GM19452 (cell line): Measurements from ENCODE around the gene NME3.
"Not testable (repeated sequence)": the region's sequence is repeated elsewhere in the genome, so short reads cannot be mapped to it uniquely, and the experiment has no call there.

Source experiments
- ATAC-seq: cut with Tn5 transposase; IDR thresholded peaks from one replicate; pipeline ENCODE4 v1.9.1; 2021; ENCODE audit not compliant: unreplicated experiment

The NME3 gene

DNA sequence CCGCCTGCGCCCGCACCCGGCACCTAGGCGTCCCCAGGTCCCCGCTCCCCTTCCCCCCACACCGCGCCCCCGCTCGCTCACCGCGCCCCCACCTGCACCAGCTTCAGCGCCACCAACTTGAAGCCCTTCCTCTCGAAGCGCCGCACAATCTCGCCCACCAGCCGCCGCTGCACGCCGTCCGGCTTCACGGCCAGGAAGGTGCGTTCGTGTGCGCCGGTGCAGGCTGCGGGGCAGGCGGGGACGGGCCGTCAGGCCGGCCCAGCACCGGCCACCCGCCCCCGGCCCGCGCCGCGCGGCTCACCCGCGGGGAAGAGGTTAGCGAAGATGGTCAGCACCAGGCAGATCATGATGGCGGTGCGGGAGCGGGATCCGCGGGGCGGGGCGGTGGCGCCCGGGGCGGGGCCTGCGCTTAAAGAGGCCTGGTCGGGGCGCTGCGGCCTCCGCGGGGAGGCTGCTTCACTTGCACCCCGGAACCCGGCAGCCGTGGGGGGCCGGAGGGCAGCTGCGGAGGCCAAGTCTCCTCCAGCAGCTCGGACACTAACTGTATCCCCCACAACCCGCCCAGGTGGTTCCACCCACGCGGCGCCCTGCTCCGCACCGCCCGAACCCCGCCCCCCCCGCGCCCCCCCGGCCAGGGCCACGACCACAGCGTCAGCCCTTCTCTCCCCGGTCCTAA is at the start of gene NME3:
Gene NME3 (minus strand): TSS at position 356 of the 676 bp plus-strand sequence. CDS start 9 bp downstream, at position 347.
- no peak for ATAC-seq

GRCh38 chr16:1820946-1821290 is 49.6 kb upstream of the NME3 start:
- ATAC-seq, result no peak

DNA sequence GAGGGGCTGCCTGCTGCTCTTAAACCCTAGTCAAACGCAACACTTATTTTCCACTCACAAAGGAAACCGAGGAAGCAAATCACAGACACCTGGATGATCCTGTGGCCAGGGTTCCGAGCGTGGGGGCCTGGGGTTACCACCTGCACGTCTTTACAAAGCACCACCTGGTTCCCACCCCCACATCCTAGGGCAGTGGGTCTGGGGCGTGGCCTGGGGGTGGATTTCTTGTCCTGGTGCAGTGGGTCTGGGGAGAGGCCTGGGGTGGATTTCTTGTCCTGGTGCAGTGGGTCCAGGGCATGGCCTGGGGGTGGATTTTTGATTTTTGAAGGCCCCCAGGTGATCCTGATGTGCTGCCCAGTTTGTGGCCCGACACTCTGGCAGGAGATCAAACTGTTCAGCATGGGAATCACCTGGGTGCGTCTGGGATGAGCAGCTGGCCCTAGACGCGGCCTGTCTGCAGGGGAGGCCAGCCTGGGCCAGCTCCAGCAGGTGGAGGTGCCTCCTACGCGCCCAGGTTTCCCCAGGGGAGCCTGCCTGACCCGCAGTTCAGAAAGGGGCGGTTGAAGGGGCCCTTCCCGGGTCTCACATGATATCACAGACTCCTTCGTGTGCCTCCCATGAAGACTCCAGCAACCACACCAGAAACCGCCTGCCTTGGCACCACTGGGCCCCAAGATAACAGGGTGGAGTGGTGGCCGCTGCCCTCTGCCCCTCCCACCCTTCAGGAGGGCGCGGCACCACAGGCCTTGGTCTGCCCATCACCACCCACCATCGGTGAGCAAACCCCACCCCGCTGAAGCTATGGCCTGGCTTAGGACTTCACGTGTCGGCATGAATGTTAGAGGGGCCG is 49.0 kb upstream of the NME3 start:
- no peak for ATAC-seq

DNA sequence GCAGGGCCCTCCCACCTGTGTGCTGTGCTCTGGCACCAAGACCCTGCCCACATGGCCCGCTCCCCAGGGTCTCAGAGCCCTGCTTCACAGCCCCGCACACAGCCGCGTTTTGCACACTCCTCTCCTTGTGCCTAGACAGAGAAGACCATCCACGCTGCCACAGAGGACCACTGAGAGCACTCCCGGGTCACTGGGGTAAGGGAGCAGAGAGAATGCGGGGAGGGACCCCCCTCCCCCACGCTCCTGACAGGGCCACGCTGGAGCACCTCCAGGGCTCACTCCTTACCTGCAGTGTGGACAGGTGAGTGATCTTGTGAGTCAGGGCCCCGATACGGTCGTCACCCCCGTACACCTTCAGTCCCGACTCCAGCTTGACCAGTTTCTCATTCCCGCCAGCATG is 48.3 kb upstream of the NME3 start:
- ATAC-seq, result no peak

GRCh38 chr16:1818873-1819525 is 47.7 kb upstream of the NME3 start:
- ATAC-seq, result no peak

DNA sequence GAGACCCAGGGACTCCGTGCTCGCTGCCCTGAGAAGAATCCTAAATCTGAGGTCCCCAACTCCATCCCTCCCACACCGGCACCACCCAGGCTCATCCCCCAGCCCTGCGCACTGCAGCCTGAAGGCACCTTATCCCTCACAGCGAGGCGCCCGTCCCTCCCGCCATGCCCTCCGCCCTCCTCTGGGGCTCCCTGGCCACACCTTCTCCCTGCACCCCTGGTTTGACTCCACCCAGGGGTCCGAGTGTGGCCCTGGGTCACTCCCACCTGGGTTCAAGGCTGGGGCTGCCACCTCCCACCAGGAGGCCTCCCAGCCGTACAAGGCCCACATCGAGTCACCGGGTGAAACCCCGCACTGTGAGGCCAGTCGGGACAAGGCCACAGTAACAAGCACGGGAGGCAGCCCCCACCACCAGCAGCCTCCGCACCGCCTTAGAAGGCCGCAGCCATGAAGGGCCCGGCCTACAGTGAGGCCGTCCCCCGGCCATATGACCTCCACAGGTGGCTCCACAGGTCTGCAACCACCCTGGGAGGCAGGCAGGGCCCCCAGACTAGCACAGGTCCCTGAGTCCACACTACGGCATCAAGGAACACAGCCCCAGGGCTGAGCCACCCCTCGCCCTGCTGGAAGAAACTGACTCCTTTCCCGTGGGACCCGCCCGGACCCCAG is 47.0 kb upstream of the NME3 start:
- ATAC-seq, result no peak

- no peak for ATAC-seq
These were observed 46.4 kb upstream of the NME3 start for GRCh38 chr16:1817716-1818115.

- ATAC-seq, result no peak
These were observed 45.9 kb upstream of the NME3 start for GRCh38 chr16:1817276-1817589.

- ATAC-seq, result no peak
These were observed 45.3 kb upstream of the NME3 start for GRCh38 chr16:1816396-1817275.

DNA sequence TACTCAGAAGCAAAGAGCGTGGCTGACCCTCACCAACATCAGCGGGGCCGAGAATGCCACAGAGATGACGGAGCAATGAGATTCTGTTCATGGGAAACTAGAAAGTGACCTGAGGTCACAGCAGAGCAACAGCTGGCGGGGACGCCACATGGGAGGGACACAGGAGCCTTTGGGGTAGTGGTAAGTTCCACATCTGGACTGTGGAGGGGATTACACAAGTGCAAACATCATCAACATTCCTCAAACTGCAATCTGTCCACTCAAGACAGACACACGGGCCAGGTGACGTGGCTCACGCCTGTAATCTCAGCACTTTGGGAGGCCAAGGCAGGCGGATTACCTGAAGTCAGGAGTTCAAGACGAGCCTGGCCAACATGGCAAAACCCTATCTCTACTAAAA is 44.1 kb upstream of the NME3 start:
- ATAC-seq, result no peak

DNA sequence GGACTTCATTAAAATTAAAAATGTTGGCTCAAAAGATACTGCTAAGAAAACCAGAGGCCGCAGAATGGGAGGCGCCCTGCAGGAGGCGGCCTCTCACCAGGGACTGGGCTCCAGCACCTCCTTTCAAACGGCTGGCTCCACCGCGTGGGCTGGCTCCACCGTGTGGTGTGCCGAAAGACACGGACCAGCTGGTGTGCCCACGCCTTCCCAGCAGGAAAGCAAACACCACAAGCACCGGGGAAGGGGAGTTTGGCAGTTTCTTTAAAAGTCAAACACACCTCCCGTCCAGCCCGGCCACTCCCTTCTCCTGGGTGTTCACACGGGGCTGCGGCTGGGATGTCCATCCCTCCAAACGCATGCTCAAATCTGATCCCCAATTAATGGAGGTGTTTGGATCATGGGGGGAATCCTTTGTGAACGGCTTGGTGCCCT is 41.4 kb upstream of the NME3 start:
- no peak for ATAC-seq

- no peak for ATAC-seq
These were observed 39.2 kb upstream of the NME3 start for GRCh38 chr16:1810536-1810935.

GRCh38 chr16:1810106-1810505 is 38.8 kb upstream of the NME3 start:
- ATAC-seq, result no peak

- ATAC-seq, result no peak
These were observed 38.0 kb upstream of the NME3 start for GRCh38 chr16:1809281-1809801.

DNA sequence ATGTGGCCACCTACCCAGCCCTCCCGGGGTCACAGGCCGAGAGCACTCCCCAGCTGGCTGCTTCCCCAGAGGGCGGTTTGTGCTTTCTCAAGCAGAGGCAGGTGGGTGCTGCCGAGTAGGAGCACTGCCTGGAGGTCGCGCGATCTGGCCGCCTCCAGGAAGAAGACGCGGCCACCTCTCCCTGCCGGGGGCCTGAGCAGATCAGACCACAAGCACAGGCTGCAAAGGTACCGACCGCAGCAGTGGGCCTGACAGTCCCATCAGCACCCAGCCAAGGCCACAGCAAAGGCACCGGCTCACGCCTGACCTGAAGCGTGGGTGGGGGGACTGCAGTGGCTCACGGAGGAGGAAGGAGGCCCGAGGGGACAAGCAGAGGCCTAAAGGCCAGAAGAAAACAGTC is 37.3 kb upstream of the NME3 start:
- ATAC-seq, result no peak

GRCh38 chr16:1807626-1808025 is 36.3 kb upstream of the NME3 start:
- no peak for ATAC-seq

DNA sequence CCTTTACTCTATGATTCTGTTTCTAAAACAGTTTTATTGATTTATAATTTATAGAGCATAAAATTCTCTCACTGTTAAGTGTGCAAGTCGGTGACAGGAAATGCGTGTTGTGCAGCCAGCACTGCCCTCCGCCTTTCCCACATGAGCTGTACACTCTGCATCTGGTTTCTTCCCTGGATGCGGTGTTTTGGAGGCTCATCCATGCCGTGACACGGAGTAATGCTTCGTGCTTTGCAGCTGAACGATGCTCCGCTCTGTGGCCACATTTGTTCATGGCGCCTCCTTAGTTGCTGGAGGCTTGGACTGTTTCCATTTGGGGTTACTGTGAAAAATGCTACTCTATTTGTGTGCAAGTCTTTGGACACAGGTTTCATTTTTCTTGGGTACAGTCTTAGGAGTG is 29.4 kb upstream of the NME3 start:
- ATAC-seq, result no peak

DNA sequence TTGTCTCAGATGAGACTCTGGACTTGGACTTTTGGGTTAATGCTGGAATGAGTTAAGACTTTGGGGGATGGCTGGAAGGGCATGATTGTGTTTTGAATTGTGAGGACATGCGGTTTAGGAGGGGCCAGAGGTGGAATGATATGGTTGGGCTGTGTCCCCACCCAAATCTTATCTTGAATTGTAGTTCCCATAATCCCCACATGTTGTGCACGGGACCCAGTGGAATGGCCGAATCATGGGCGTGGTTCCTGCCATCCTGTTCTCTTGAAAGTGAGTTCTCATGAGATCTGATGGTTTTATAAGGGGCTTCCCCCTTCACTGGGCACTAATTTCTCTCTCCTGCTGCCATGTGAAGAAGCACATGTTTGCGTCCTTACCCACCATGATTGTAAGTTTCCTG is 27.9 kb upstream of the NME3 start:
- not testable (repeated sequence) for ATAC-seq

DNA sequence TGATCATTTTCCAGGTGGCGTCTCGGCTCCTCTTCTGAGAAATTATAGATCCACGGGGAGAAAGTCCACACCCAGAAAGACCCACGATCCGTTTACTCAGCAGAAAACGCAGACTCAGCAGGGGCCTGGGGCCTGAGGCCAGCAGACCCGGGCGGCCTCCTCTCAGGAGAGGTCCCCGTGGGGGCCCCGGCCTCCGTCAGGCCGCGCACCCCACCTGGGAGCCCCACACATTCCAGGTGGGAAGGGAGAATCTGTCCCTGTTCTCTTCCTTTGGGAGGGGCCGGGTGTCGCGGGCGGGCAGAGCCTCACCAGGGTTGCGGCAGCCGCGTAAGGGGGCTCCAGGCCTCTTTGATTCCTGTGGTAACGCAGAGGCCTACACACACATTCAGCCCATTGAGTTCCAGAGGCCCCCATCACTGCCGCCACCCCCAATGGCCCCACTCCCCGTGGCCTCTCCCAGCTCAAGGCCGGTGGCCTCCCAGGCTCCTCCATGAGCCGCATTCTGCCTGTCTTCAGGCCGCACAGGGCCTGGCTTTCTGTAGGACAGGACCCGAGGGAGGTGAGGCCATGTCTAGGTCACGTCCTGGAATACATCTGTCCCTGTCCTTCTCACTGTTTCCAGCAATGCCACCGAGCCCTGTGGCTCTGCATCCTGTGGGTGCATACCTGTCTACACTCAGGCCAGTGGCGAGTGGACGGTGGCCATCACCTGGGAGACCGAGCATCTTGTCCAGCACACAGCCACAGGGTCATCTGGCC is 23.7 kb upstream of the NME3 start:
- no peak for ATAC-seq
